Measurements from ENCODE around the gene CCDC197.

The CCDC197 gene

DNA sequence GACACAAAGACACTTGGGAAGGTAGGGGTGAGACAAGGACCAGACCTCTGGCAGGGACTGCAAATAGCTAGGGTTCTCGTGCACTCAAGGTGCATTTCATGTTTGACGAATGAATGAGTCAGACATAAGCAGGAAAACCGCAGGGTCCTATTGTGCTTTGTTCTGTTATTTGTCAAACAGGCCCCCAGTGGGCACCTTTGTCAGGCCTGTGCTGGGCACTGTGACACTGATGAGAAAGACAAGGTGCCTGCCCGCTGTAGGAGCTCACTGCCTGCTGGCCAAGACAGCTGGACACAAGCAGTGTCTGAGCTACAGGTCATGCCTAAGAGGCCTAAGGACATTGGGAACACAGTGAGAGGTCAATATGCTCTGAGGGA, 31.3 kb downstream of the CCDC197 start:
- Histone ChIP-seq H4K20me1 (ENCODE audit: insufficient read depth, low read length) (no peaks in the 10 kb centered on the region; the same call in 1 of the 2 replicates), H3K9me3 (ENCODE audit: insufficient read depth, low read length, severe bottlenecking) (no peaks in the 10 kb centered on the region), H3K36me3 (ENCODE audit: insufficient read depth, low read length) (no peaks in the 10 kb centered on the region), H3K4me3 (ENCODE audit: low read depth in 1 of 2, low read length in 2 of 2) (no peak overlapping the region), H3K4me2 (ENCODE audit: insufficient read depth, low read length) (no peak overlapping the region), H3K27me3 (ENCODE audit: insufficient read depth, low read length, poor library complexity) (no peaks in the 10 kb centered on the region), H2AFZ (ENCODE audit: low read depth, low read length) (no peak overlapping the region), H3K9ac (ENCODE audit: low read depth, low read length) (no peak overlapping the region), H3K79me2 (ENCODE audit: insufficient read depth, low read length) (no peaks in the 10 kb centered on the region), H3K27ac (ENCODE audit: low read length) (no peak overlapping the region), H3K4me1 (ENCODE audit: insufficient read depth, low read length) (no peaks in the 10 kb centered on the region)
- no peak for DNase-seq
- no peak for TF ChIP-seq EZH2 (IDR thresholded peaks at IDR 0.05; ENCODE audit: borderline replicate concordance, low read depth, low read length, severe bottlenecking)
- TF ChIP-seq, protein P1, sequence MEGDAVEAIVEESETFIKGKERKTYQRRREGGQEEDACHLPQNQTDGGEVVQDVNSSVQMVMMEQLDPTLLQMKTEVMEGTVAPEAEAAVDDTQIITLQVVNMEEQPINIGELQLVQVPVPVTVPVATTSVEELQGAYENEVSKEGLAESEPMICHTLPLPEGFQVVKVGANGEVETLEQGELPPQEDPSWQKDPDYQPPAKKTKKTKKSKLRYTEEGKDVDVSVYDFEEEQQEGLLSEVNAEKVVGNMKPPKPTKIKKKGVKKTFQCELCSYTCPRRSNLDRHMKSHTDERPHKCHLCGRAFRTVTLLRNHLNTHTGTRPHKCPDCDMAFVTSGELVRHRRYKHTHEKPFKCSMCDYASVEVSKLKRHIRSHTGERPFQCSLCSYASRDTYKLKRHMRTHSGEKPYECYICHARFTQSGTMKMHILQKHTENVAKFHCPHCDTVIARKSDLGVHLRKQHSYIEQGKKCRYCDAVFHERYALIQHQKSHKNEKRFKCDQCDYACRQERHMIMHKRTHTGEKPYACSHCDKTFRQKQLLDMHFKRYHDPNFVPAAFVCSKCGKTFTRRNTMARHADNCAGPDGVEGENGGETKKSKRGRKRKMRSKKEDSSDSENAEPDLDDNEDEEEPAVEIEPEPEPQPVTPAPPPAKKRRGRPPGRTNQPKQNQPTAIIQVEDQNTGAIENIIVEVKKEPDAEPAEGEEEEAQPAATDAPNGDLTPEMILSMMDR (IDR thresholded peaks at IDR 0.05; ENCODE audit: borderline replicate concordance, extremely low read depth, low read length, poor library complexity, severe bottlenecking), result no peak
- no peak for ATAC-seq (ENCODE audit: insufficient read depth, low read depth)

DNA sequence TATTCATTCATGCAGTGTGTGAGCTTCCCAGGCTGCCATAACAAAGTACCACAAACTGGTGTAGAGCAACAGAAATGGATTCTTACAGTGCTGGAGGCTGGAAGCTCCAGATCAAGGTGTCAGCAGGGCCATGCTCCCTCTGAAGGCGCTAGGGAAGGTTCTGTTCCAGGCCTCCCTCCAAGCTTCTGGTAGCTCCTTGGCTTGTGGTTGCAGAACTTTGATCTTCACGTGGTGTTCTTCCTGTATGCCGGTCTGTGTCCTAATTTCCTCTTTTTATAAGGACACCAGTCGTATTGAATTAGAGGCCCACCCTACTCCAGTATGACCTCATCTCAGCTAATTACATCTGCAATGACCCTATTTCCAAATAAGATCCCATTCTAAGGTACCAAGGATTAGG, 32.2 kb downstream of the CCDC197 start:
- TF ChIP-seq, protein P1 (IDR thresholded peaks at IDR 0.05; ENCODE audit: borderline replicate concordance, extremely low read depth, low read length, poor library complexity, severe bottlenecking), result no peak
- no peak for TF ChIP-seq EZH2 (IDR thresholded peaks at IDR 0.05; ENCODE audit: borderline replicate concordance, low read depth, low read length, severe bottlenecking)
- Histone ChIP-seq H3K4me2 (ENCODE audit: insufficient read depth, low read length) (no peak overlapping the region), H3K27me3 (ENCODE audit: insufficient read depth, low read length, poor library complexity) (no peaks in the 10 kb centered on the region), H3K4me1 (ENCODE audit: insufficient read depth, low read length) (no peaks in the 10 kb centered on the region), H3K36me3 (ENCODE audit: insufficient read depth, low read length) (no peaks in the 10 kb centered on the region), H4K20me1 (ENCODE audit: insufficient read depth, low read length) (no peaks in the 10 kb centered on the region; the same call in 1 of the 2 replicates), H3K27ac (ENCODE audit: low read length) (no peak overlapping the region), H3K9me3 (ENCODE audit: insufficient read depth, low read length, severe bottlenecking) (no peaks in the 10 kb centered on the region), H3K4me3 (ENCODE audit: low read depth in 1 of 2, low read length in 2 of 2) (no peak overlapping the region), H3K79me2 (ENCODE audit: insufficient read depth, low read length) (no peaks in the 10 kb centered on the region), H3K9ac (ENCODE audit: low read depth, low read length) (no peak overlapping the region), H2AFZ (ENCODE audit: low read depth, low read length) (no peak overlapping the region)
- DNase-seq (no peak), ATAC-seq (ENCODE audit: insufficient read depth, low read depth) (no peak)

DNA sequence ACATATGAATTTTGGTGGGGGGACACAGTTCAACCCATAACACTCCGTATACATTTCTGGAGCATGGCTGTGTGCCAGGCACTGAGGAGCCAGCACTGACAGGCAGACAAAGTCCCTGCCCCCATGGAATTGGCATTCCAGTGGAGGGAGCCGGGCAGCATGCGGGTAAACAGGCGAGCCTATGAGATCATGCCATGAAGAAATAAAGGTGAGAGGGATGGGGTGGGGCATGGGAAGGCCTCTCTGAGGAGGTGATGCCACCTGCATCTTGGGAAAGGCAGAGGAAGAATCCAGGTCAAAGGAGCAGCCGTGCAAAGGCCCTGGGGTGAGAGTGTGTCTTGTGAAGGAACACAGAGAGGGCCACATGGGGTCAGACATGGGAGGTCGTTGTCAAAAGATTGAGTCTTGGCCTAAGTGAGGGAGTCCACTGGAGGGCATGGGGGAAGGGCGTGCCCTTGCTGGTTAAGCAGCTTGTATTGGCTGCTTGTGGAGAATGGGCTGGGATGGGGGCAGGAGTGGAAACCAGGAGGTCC, 32.6 kb downstream of the CCDC197 start:
- no peak for DNase-seq
- no peak overlapping the region for H2AFZ ChIP-seq (ENCODE audit: low read depth, low read length)
- no peak for TF ChIP-seq EZH2 (IDR thresholded peaks at IDR 0.05; ENCODE audit: borderline replicate concordance, low read depth, low read length, severe bottlenecking)
- TF ChIP-seq, protein P1 (IDR thresholded peaks at IDR 0.05; ENCODE audit: borderline replicate concordance, extremely low read depth, low read length, poor library complexity, severe bottlenecking), result no peak
- H3K4me2 ChIP-seq (ENCODE audit: insufficient read depth, low read length), result no peak overlapping the region
- no peaks in the 10 kb centered on the region for H3K9me3 ChIP-seq (ENCODE audit: insufficient read depth, low read length, severe bottlenecking)
- H3K79me2 ChIP-seq (ENCODE audit: insufficient read depth, low read length), result no peaks in the 10 kb centered on the region
- no peaks in the 10 kb centered on the region for H3K36me3 ChIP-seq (ENCODE audit: insufficient read depth, low read length)
- no peaks in the 10 kb centered on the region for H3K27me3 ChIP-seq (ENCODE audit: insufficient read depth, low read length, poor library complexity)
- H3K27ac ChIP-seq (ENCODE audit: low read length), result no peak overlapping the region
- H3K4me3 ChIP-seq (ENCODE audit: low read depth in 1 of 2, low read length in 2 of 2), result no peak overlapping the region
- H3K9ac ChIP-seq (ENCODE audit: low read depth, low read length), result no peak overlapping the region
- no peaks in the 10 kb centered on the region for H3K4me1 ChIP-seq (ENCODE audit: insufficient read depth, low read length)
- no peaks in the 10 kb centered on the region; the same call in 1 of the 2 replicates for H4K20me1 ChIP-seq (ENCODE audit: insufficient read depth, low read length)
- no peak for ATAC-seq (ENCODE audit: insufficient read depth, low read depth)

Measured in DND-41 (cell line).